Ramos (cell line): ENCODE data around the gene SRGAP1.
"Not testable (repeated sequence)": the region's sequence is repeated elsewhere in the genome, so short reads cannot be mapped to it uniquely, and the experiment has no call there.

Experiments
- in situ Hi-C: fragments of 300-500 bp; cut with MboI; formaldehyde crosslinking; loops from one replicate; pipeline ENCODE4 v1.14.3; 2022; ENCODE audit warnings: low sequenced_read_pairs; ENCODE audit not compliant: unreplicated experiment

SRGAP1 gene

GRCh38 chr12:64173456-64173855 lies 329.0 kb downstream of the SRGAP1 start:
- in situ Hi-C loops = no loop called here

DNA sequence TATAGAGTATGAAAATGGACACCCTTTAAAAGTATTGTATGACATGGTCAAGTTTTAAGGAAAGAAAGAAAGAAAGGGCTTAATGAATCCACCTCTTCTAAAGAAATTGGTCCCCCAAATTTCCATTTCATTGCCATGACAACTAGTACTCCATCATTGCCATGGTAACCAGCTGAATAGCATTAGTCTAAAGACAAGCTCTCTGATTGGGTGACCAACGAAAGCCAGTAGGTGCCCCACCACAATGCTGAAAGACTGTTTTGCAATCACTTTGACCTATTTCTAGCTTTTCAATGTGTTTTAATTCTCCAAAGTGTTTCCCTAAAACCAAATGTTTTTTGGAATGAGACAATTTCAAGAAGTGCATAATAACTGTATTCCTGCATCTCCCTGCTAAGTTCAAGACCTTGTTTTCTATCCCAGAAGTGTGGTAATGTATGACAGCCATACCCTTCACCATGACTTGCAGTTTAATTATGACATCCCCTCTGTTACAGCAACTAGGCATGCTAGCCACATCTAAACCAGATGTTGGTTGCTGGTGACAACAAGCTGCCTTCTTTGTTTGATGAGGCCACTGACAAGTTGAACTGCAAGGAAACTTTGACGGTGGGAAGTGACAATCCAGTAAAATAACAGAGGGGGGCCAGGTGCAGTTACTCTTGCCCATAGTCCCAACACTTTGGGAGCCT lies 330.9 kb downstream of the SRGAP1 start:
- in situ Hi-C loops = no loop called here

DNA sequence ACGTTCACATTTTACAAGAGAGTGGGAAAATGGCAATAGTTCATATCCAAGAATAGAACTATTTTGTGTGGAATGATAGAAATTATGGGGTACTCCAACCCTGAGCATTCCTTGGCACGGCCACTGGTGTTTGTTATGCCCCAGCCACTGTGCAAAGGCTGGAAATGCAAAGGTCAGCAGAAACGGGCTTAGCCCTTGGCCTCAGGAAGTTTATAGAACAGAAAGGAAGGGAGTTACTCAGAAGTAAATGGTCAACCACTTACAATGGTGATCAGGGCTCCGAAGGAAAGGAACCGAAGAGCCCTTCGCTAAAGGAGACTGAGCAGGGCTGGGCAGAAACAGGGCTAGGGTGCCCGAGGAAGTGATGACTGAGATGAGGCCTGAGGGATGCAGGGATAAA lies 332.5 kb downstream of the SRGAP1 start:
- in situ Hi-C loops = no loop called here

GRCh38 chr12:64178122-64178521 lies 333.6 kb downstream of the SRGAP1 start:
- in situ Hi-C loops = no loop called here

- in situ Hi-C loops = no loop called here
Measured at GRCh38 chr12:64180951-64181350, 336.5 kb downstream of the SRGAP1 start.

- in situ Hi-C loops = no loop called here
Measured at GRCh38 chr12:64181430-64182291, 337.2 kb downstream of the SRGAP1 start.

- in situ Hi-C loops = no loop called here
Measured at GRCh38 chr12:64184216-64184615, 339.7 kb downstream of the SRGAP1 start.

DNA sequence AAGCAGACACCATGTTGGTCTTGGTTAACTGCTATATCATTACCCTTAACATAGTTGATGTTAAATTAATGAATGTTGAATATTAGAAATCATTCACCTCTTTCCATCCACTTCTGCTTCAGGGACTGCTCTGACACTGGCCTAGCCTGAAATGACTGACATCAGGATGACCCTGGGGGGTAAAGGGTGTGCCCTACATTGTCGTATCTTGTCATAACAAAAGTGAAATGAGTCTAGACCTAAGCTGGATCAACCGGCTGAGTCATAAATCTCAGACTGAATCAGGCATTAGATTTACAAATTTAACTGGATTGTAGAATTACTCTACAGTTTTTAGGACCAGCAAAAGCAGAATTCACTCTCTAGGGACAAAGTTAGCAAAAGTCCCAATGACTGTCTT lies 342.3 kb downstream of the SRGAP1 start:
- in situ Hi-C loops = no loop called here

DNA sequence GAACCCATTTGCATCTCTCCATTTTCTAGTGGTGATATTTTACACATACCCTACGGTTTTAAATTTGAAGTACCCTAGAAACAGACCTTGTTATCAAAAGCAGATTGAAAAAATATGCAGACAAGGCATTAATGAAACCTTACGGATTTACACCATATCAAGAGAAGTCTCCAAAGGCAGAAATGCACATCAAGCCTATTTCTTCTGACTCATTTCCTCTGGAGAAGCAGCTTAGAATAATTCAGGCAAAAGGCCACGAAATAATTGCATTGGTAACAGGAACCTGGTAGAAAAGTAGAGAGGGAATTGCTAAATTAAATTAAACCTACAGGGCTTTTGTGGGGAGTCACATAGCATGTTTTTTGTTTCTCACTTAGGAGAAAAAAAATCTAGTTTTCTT lies 342.9 kb downstream of the SRGAP1 start:
- in situ Hi-C loops = no loop called here

GRCh38 chr12:64187794-64188193 lies 343.3 kb downstream of the SRGAP1 start:
- in situ Hi-C loops = no loop called here

- in situ Hi-C loops = no loop called here
Measured at GRCh38 chr12:64189530-64189929, 345.0 kb downstream of the SRGAP1 start.

GRCh38 chr12:64190140-64190539 lies 345.6 kb downstream of the SRGAP1 start:
- in situ Hi-C loops = no loop called here

DNA sequence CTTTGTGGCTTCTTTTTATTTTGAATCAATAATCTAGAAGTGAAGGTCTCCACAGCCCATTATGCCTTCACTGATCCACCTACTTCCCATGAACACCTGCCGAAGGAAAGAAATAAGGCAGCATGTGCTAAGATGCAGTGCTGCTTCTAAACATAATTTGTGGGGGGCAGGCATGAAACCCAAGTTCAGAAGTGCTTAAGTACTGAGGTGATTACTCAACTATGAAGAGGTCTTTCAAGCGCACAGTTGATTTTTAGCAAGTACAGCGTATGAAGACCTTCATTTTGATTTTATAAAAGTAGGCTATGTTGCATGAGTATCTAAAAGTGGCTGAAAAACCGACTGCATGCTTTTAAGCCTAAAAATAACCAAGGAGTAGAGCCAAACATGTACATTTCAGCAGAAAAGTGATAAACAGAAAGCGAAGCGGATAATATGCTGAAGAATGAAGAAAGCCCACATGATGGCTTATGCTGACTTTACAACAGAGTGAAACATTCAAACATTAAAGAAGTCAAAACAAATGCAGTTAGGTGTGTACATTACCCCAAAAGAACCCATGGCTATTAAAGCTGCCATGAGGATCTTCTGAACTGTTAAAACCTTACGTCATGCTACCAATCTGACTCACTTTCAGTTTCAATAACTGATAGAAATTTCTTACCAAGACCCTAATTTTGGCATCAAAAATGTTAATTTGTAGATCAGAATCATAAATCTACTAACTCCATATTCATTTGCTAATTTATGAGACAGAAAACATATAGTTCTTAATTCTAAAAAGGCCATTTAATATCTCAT lies 348.3 kb downstream of the SRGAP1 start:
- in situ Hi-C loops = no loop called here

GRCh38 chr12:64193931-64194330 lies 349.4 kb downstream of the SRGAP1 start:
- in situ Hi-C loops = no loop called here

DNA sequence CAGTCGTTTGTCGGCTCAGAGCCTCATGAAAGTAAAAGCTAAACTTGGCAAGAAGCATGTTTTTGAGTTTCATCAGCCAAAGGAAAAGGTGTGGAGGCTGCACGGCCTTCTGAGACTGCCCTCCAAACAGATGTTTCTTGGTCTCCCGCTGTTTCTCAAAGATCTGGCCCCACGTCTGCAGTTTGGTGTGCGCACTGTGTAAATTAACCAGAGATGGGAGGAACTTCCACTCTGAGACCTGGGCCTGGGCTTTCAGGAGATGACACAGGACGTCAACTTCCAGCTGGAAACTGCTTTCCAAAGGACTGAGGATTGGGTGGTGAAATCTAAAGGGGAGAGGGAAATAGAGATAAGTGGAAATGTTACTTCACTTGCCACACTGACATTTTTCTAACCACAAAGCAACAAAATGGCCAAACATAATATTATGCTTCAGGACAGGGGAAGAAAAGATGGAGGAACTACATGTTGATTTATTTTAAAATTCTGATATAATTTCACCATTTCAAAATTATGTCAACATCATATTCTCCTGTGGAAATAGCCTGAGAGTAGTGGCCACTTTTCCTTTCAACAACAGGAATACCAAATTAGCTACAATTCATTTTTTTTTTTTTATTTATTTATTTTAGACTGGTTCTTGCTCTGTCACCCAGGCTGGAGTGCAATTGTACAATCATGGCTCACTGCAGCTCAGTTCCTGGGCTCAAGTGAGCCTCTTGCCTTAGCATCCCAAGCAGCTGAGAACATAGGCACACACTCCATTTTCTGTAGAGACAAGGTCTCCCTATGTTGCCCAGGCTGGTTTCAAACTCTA lies 350.0 kb downstream of the SRGAP1 start:
- in situ Hi-C loops = no loop called here

DNA sequence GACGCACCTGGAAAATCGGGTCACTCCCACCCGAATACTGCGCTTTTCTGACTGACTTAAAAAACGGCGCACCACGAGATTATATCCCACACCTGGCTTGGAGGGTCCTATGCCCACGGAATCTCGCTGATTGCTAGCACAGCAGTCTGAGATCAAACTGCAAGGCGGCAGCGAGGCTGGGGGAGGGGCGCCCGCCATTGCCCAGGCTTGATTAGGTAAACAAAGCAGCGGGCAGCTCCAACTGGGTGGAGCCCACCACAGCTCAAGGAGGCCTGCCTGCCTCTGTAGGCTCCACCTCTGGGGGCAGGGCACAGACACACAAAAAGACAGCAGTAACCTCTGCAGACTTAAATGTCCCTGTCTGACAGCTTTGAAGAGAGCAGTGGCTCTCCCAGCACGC lies 351.3 kb downstream of the SRGAP1 start:
- in situ Hi-C loops = not testable (repeated sequence)

DNA sequence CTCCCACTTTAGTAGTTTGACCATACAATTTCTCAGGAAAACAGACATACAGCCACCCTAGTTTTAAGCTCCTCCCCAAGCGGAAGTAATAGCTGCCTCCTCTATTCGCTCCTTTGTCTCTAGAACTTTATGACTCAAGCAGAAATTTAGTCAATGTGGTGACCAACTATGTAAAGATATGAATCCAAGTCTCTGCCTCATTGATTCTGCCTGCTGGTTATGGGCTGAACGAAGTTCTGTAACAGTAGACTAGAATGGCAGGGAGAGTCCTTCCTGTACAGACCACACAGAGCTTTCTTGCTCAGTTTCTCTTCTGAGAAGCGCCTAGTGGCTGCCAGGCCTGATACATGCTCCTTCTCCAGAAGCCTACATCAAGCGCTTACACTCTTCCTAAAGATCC lies 358.5 kb downstream of the SRGAP1 start:
- in situ Hi-C loops = no loop called here

DNA sequence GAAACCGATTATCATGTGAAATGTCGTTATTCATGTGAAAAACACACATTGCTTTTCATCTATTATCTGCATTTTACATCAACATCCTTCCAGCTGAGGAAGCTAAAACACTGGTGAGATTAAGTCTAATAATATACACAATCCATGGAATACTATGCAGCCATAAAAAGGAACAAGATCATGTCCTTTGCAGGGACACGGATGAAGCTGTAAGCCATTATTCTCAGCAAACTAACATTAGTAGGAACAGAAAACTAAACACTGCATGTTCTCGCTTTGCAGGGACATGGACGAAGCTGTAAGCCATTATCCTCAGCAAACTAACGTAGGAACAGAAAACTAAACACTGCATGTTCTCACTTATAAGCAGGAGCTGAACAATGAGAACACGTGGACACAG lies 359.3 kb downstream of the SRGAP1 start:
- in situ Hi-C loops = no loop called here

GRCh38 chr12:64205542-64205941 lies 361.0 kb downstream of the SRGAP1 start:
- in situ Hi-C loops = no loop called here

GRCh38 chr12:64207453-64207852 lies 363.0 kb downstream of the SRGAP1 start:
- in situ Hi-C loops = no loop called here
